A673 (cell line): ENCODE results near the gene KISS1R. TPM values are rescaled to one million over a fixed set of nuclear protein-coding genes. Genes with fewer than 3 reads are reported as not detected.

Source experiments
- BruUV-seq: library from RNA; stranded (reverse); fragments of 400-500 nt; replicated peaks from 2 replicates; lab custom pipeline; 2021; lab: Mats Ljungman, UMichigan
- CTCF ChIA-PET: fragments of 300-600 bp; sonication (Branson Sonifier 250); formaldehyde crosslinking; loops from one replicate; lab custom pipeline; 2022; ENCODE audit warnings: antibody characterized with exemption; lab: Charles Lee
- POLR2A ChIA-PET: fragments of 300-600 bp; sonication (Branson Sonifier 250); formaldehyde crosslinking; loops from one replicate; lab custom pipeline; 2022; ENCODE audit warnings: antibody characterized with exemption; ENCODE audit not compliant: low non-redundant PET; lab: Charles Lee
- DNase-seq: peaks from one replicate; pipeline ENCODE4 v3.0.0-alpha.2; 2015; ENCODE audit warnings: low spot score
- H3K27ac ChIP-seq: fragments of 200-600 bp; sonication (generic); 2 replicates; pipeline ENCODE4 v1.5.1; 2016; ENCODE audit warnings: mixed run types, low read depth, mild to moderate bottlenecking, mixed read lengths, antibody characterized with exemption, low read length; ENCODE audit not compliant: poor library complexity, severe bottlenecking
- H3K27me3 ChIP-seq: fragments of 200-600 bp; sonication (generic); replicated peaks from 2 replicates; pipeline ENCODE4 v1.6.1; 2017; ENCODE audit warnings: mixed run types, low read depth, mild to moderate bottlenecking, mixed read lengths, antibody characterized with exemption, low read length; ENCODE audit not compliant: insufficient read depth, poor library complexity
- H3K36me3 ChIP-seq: fragments of 200-600 bp; sonication (generic); 2 replicates; pipeline ENCODE4 v1.6.1; 2016; ENCODE audit warnings: mixed run types, mild to moderate bottlenecking, mixed read lengths, antibody characterized with exemption, low read length; ENCODE audit not compliant: insufficient read depth, poor library complexity, severe bottlenecking
- H3K4me1 ChIP-seq: fragments of 200-600 bp; sonication (generic); 2 replicates; pipeline ENCODE4 v1.6.1; 2017; ENCODE audit warnings: mixed run types, mild to moderate bottlenecking, mixed read lengths, antibody characterized with exemption, low read length; ENCODE audit not compliant: insufficient read depth, poor library complexity, severe bottlenecking
- H3K4me3 ChIP-seq: fragments of 200-600 bp; sonication (generic); 2 replicates; pipeline ENCODE4 v1.5.1; 2016; ENCODE audit warnings: low read depth, mixed run types, mild to moderate bottlenecking, mixed read lengths, low read length; ENCODE audit not compliant: poor library complexity, severe bottlenecking
- H3K9me3 ChIP-seq: fragments of 200-600 bp; sonication (generic); 2 replicates; pipeline ENCODE4 v1.6.1; 2016; ENCODE audit warnings: mixed run types, low read depth, mild to moderate bottlenecking, mixed read lengths, antibody characterized with exemption, low read length; ENCODE audit not compliant: poor library complexity, severe bottlenecking
- CTCF ChIP-seq: fragments of 300-800, 200-600 bp; sonication (generic); conservative IDR thresholded peaks from 2 replicates; pipeline ENCODE4 v1.5.1; 2017; ENCODE audit warnings: low read depth, mild to moderate bottlenecking, antibody characterized with exemption, low read length, moderate library complexity, mixed read lengths
- EZH2 ChIP-seq: fragments of 200-600 bp; sonication (generic); IDR thresholded peaks from 2 replicates; pipeline ENCODE4 v1.6.1; 2017; ENCODE audit warnings: borderline replicate concordance, low read depth, mild to moderate bottlenecking, mixed read lengths, antibody characterized with exemption, low read length; ENCODE audit not compliant: poor library complexity, severe bottlenecking
- intact Hi-C: fragments of 100-400 bp; cut with micrococcal nuclease; formaldehyde crosslinking; loops from one replicate; pipeline ENCODE4 v1.10.0; 2022; ENCODE audit not compliant: unreplicated experiment
- total RNA-seq: library from RNA; stranded (reverse); gene quantifications from 2 replicates; pipeline ENCODE4 v1.2.3, GENCODE V29; 2021

The KISS1R gene
- total RNA-seq, 1 experiment from 2014 or later: not detected

DNA sequence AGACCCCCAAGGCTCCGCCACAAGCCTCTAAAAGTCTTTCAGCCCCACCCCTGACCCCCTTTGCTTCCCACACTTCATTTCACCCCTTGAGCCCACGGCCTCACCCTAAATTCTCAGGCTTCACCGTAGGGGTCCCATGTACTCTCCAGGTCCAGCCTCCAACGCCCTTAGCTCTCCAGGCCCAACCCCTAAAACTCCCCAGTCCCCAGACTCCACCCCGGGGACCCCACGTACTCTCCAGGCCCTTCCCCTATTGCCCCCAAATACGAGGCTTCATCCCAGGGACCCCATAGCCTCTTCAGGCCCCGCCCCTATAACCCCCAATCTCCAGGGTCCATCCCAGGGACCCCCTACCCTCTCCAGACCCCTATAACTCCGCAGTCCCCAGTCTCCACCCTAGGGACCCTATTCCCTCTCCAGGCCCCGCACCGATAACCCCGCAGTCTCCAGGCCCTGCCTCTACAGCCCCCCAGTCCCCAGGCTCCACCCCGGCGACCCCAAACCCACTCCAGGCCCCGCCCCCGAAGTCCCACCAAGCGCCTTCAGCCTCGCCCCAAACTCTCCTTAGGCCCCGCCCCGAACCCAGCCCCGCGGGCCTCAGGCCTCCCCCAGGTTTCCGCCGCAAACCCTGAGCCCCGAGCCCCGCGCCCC lies 24.8 kb upstream of the KISS1R start:
- TF ChIP-seq CTCF (no peak), EZH2 (no peak)
- Histone ChIP-seq H3K4me1 (no peaks in the 10 kb centered on the region), H3K27me3 (no peaks in the 10 kb centered on the region), H3K9me3 (no peaks in the 10 kb centered on the region), H3K4me3 (peak overlapping the region; percentile 82), H3K27ac (peak overlapping the region; percentile 98), H3K36me3 (peaks cover 24% of the 10 kb centered on the region)
- CTCF ChIA-PET: no interaction called here
- DNase-seq: peak; percentile 52
- no TSS peak for BruUV-seq
- POLR2A ChIA-PET: no interaction called here
- intact Hi-C loops: no loop called here

- H3K36me3 ChIP-seq: peaks cover 21% of the 10 kb centered on the region
- CTCF ChIA-PET: no interaction called here
- no TSS peak for BruUV-seq
- H3K27ac ChIP-seq: peak within 1 kb of the TSS; percentile 98
- no peaks in the 10 kb centered on the region for H3K4me1 ChIP-seq
- DNase-seq: peak; percentile 95
- POLR2A ChIA-PET: interaction anchor here (1.0 kb wide), 1 partner anchor 100 kb away, joined by 3 read pairs; no protein-coding TSS in a partner anchor
- H3K9me3 ChIP-seq: no peaks in the 10 kb centered on the region
- intact Hi-C loops: no loop called here
- peak within 1 kb of the TSS; percentile 82 for H3K4me3 ChIP-seq
- no peaks in the 10 kb centered on the region for H3K27me3 ChIP-seq
- no peak for TF ChIP-seq CTCF
- no peak for TF ChIP-seq EZH2
Observed at GRCh38 chr19:892894-893689, 24.0 kb upstream of the KISS1R start, which contains the start of the genes MED16 and RNU6-9. Gene MED16, minus strand, starts transcription at chr19:893187. Its CDS starts 2,056 bp downstream, at chr19:891131. Gene RNU6-9, plus strand, starts transcription at chr19:893484.

DNA sequence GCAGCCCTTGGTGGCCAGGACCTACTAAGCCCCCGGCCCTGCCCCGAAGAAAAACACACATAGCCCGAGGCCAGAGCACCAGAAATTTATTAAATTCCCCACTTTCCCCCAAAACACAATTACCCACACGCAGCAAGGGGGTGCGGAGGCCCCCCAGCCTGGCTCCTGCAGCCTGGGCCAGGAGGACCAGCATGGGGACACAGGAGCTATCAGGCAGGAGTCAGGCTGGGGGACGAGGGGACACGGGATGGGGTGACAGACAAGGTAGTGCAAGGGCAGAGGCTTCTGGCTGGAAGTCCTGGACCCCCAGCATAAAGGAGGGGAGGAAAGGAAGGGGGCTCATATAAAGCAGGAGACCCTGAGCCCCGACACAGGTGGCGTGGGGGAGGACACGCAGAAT lies 20.7 kb upstream of the KISS1R start:
- intact Hi-C loops: no loop called here
- BruUV-seq: no TSS peak
- TF ChIP-seq EZH2 (no peak), CTCF (no peak)
- H3K36me3 ChIP-seq: peaks cover 4% of the 10 kb centered on the region
- ChIA-PET CTCF (no interaction called here), POLR2A (no interaction called here)
- no peak overlapping the region for H3K4me3 ChIP-seq
- H3K27ac ChIP-seq: no peak overlapping the region
- no peak for DNase-seq
- H3K27me3 ChIP-seq: no peaks in the 10 kb centered on the region
- no peaks in the 10 kb centered on the region for H3K9me3 ChIP-seq
- no peaks in the 10 kb centered on the region for H3K4me1 ChIP-seq
